GM19239 (cell line): Measurements from ENCODE around the gene SLC13A5.
"Not testable (repeated sequence)": the region's sequence is repeated elsewhere in the genome, so short reads cannot be mapped to it uniquely, and the experiment has no call there.

Experiments used
- DNase-seq: peaks from one replicate; pipeline ENCODE4 v3.0.0; 2011; ENCODE audit warnings: low spot score; ENCODE audit not compliant: insufficient read length
- FAIRE-seq: peaks from 2 replicates; lab custom pipeline; 2011; peaks lifted over from hg19 to GRCh38; lab: Jason Lieb, UNC

Gene SLC13A5

DNA sequence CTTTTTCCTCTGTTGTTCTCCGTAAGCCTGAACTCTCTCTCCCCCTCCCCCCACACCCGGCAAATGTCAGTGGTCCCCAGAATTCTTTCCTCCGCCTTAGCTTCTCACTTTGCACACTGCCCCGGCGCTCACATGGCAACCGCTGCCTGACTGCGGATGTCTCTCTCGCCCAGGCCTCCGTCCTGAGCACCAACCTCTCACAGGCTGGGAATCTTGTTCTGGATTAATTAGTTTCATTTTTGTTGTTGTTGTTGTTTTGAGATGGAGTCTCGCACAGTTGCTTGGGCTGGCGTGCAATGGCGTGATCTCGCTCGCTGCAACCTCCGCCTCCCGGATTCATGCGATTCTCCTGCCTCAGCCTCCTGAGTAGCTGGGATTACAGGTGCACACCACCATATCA, 45.0 kb downstream of the SLC13A5 start:
- FAIRE-seq (no peak), DNase-seq (no peak)

- no peak for DNase-seq
- no peak for FAIRE-seq
These were observed 45.7 kb downstream of the SLC13A5 start for GRCh38 chr17:6667516-6667915.

DNA sequence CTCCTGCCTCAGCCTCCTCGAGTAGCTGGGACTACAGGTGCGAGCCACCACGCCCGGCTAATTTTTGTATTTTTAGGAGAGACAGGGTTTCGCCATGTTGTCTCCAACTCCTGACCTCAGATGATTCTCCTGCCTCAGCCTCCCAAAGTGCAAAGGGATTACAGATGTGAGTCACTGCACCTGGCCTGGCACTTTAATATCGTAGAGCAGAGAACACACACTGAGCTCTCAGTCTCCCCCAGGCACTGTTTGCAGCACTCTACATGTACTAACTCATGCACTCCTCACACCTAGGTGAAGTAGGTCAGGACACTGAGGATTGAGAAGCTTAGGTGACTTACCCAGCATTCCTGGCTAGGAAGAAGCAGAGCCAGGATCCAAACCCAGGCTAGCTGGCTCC, 46.6 kb downstream of the SLC13A5 start:
- DNase-seq, result no peak

DNA sequence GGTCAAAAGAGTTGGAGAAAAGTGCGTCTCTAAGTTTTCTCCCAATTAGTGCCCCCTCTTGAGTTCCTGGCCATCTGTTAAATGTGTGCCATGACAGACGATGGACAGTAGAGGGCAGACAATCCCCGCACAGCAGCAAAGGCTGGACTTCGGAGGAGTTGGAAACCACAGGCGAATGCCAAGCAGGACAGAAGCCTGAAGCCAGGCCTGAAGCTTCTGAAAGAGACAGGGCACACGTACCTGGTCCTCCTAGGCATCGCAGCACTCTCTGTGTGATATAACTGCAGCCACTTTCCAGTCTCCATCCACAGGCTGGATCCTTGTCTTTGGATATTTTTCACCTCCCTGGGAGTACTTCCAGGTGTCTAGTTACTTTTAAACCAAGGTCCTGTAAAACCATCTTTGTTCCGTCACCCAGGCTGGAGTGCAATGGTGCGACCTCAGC, 47.1 kb downstream of the SLC13A5 start:
- FAIRE-seq, result peak; percentile 93

More for the DNA sequence above, 46.6 kb downstream of the SLC13A5 start:
- FAIRE-seq, result no peak

GRCh38 chr17:6663200-6663599, 50.0 kb downstream of the SLC13A5 start:
- DNase-seq, FAIRE-seq: not testable (repeated sequence)

More for the DNA sequence above, 47.1 kb downstream of the SLC13A5 start:
- peak; percentile 65 for DNase-seq

- FAIRE-seq, result no peak
- DNase-seq, result no peak
These were observed 51.7 kb downstream of the SLC13A5 start for GRCh38 chr17:6661464-6661848.

DNA sequence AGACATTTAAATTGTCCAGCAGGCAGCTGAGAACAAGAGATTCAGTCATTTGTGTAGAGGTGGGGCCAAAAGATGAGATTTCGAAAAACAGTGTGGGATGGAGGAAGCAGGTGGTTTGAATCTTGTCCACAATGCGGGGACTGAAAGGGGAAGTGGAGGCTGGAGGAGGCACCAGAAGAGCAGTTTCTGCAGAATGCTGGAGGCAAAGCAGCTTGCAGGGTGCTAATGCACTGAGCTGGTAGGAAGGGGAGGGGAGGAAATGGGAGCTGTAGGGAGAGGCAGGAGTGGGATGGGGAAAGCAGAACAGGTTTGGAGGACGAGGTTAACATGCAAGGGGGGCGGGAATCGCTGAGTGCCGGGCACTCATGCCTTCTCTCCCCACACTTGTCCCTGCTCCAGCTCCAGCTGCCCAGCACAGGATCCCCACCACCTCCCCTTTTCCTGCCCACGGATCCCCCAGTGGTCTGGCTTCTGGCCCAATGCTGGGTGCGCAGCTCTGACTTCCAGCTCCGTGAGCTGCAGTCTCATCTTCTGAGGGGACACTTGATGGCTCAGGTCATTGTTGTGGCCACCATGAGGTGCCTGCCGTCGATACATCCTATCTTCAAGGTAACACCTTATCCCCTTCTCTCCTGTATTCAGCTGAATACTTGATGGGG, 52.2 kb downstream of the SLC13A5 start:
- DNase-seq (peak; percentile 48), FAIRE-seq (peak; percentile 99)

DNA sequence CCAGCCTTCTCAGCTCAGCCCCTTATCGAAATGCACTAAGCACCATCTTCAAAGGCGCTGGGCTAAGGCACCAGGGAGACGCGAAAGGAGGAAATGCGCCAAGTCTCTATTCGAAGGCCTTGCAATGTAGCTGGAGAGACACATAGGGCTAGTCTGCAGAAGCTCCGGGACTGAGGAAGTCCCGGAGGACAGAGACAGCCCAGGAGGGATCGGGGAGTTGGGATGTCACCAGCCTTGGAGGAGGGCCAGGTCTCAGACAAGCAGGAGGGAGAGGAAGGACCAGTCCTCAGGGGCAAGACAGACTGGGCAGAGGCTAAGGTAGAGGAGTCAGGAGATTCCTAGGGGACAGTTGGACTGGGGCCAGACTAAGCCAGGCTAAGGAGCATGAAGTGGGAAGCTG, 53.1 kb downstream of the SLC13A5 start:
- FAIRE-seq, result no peak
- DNase-seq, result no peak

- FAIRE-seq, DNase-seq: not testable (repeated sequence)
These were observed 54.8 kb downstream of the SLC13A5 start for GRCh38 chr17:6658411-6658810.

DNA sequence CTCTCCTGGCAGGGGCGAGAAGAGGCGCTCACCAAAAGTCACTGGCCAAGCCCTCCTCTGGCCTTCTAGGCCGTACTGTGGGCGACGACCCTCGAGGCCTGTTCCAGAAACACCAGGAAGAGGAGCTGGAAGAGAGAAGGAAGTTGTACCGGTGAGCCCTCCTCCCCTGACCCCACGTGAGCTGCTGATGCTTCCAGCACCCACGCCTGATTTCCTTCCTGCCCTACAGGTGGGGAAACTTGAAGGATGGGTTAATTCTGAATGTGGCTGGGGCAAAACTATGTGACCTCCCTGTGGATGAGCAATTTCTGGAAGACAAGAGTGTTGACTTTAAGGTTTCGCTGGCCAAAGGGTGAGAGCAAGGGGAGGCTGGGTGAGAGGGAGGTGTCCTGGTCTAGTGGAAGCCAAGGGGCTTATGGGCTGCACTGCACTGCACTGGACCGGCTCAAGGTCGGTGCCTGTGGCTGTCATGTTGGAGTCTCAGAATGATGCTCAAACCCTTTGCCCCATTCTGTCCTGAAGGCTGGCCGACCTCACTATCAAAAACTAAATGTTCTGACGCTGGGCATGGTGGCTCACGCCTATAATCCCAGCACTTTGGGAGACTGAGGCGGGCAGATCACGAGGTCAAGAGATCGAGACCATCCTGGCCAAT, 55.4 kb downstream of the SLC13A5 start:
- DNase-seq, result no peak
- FAIRE-seq, result peak; percentile 56

- DNase-seq, result not testable (repeated sequence)
- peak; percentile 4 for FAIRE-seq
These were observed 56.2 kb downstream of the SLC13A5 start for GRCh38 chr17:6656797-6657632.

- not testable (repeated sequence) for FAIRE-seq, DNase-seq
These were observed 57.3 kb downstream of the SLC13A5 start for GRCh38 chr17:6655732-6656361.

GRCh38 chr17:6654841-6655731, 58.1 kb downstream of the SLC13A5 start:
- FAIRE-seq, result no peak
- DNase-seq, result no peak

GRCh38 chr17:6651919-6652452, 61.2 kb downstream of the SLC13A5 start:
- FAIRE-seq, result no peak
- DNase-seq, result no peak

DNA sequence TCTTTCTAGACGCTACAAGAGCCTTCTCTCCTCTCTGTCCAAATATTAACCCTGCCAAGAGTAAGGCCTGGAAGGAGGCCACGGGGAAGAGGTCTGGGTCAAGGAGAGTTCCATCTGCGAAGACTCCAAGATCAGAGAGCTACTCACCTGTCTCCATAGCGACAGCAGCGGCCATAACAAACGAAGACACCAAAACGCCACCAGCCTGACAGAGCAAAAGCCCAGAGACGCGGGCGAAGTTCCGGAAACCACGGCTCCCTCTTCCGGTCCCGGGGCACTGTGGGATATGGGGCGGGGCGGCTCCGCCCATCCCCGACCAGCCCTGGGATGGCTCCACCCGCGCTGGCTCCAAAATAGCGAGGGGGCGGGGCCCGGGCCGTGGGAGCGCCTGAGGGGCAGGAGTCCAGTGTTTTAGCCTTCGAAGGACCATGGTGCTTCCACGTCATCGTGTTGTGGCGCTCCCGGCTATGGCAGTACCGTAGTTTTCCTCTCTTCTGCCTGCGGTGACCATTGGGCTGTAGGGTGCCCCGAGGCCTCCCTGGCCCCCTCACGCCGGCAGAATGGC, 61.7 kb downstream of the SLC13A5 start, which contains the start of the genes C17orf100 and MED31:
Gene C17orf100 (plus strand): TSS at position 409 of the 565 bp plus-strand sequence. CDS start 152 bp downstream, at position 561.
Gene MED31 (minus strand): TSS at position 252 of the 565 bp plus-strand sequence. CDS start 77 bp downstream, at position 175.
- FAIRE-seq, result peak; percentile 93
- DNase-seq, result peak; percentile 92

DNA sequence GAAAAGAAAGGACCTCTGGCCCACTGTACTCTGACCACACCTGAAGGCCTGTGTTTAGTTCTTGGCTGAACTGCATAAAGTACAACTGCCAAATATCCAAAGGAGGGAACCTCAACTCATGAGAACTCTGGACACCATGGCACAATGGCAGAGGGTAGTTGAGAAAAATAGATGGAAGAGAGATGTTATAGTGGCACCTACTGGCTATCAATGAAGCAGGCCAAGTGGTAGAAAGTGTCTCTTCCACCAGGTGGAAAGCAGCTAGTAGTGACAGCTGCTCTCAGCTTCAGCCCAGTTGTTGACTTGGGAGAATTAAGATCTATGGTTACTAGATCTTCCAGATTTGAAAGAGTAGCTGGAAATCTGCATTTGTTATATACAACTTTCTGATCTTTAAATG, 65.0 kb downstream of the SLC13A5 start:
- no peak for DNase-seq

DNA sequence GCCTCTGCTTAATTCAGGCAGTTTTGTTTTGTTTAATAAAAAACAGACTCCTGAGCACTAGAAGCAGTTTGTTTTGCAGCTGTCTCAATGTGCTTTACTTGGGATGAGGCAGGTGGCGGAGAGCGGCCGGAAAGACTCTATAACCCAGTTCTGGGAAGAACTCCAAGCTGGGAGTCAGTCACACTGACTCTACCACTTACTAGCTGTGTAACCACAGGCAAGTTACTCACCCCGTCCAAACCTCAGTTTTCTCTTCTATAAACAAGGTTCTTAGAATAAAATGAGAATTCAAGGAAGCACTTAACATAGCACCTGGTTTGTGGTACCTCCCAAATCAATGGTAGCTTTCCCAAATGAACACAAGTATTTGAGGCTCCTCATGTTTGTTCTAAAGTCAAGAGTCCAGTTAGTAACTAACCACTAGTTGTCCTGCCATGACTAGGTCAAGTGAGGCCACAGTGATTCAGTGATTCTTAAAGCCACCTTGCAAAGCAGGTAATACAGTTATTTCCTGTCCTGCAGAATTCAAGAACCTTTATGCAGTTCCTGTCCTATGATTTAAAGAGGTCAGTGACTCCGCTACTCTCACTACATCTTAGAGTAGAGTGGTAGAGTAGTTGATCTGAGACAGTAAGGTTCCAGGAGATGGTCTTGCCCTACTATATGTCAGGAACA, 69.6 kb downstream of the SLC13A5 start:
- DNase-seq (no peak), FAIRE-seq (no peak)

More for the DNA sequence above, 65.0 kb downstream of the SLC13A5 start:
- FAIRE-seq, result no peak

DNA sequence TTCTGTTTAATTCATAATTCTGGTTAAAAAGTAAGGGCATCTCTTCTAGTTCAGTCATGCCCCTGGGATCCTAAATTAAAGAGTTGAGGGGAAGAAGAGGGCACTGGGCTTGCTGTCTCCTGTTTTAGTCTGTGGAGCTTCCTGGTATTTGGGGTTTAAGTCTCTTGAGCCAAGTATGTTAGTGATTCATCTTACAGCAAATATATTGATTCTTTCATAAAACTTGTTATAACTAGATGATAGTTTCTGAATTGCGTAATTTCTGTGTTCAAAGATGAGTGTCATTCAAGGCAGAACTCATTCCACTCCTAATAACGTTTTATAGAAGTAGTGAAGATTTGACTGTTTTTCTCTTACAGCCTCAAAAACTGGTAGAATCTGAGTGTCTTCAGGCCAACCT, 70.6 kb downstream of the SLC13A5 start:
- FAIRE-seq (no peak), DNase-seq (no peak)
